ENCODE data around the gene TSPAN16. TPM values are rescaled to one million over a fixed set of nuclear protein-coding genes. Genes with fewer than 3 reads are reported as not detected.
"Not testable (repeated sequence)": the region's sequence is repeated elsewhere in the genome, so short reads cannot be mapped to it uniquely, and the experiment has no call there.

The TSPAN16 gene
- total RNA-seq, 1 experiment from 2014 or later, result not detected

DNA sequence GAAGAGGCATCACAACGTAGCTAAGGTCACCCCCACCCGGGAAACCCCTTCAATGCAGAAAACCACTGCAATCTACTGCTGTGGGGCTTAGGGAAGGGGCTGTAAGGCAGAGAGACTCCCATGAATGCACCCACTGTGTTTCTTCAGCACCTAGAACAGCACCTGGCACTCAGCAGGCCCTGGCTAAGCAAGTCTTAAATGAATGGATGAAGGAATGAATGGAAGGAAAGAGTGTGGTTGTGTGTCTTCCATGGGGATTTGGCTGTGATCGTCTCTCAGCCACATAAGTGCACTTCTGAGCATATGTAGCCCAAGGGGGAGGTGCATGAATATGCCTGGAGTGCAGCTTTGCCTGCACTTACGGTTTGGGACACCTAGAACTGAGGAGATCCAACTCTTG is 53.2 kb downstream of the TSPAN16 start:
- no peak for DNase-seq (ENCODE audit: low spot score)
- no peak for TF ChIP-seq EZH2 (IDR thresholded peaks at IDR 0.05; ENCODE audit: borderline replicate concordance, low read depth, low read length, poor library complexity, severe bottlenecking)
- no peak for TF ChIP-seq CTCF (conservative IDR thresholded peaks at IDR 0.05; ENCODE audit: low read depth, low read length)
- H3K27ac ChIP-seq (ENCODE audit: low read depth, low read length, poor library complexity, severe bottlenecking), result no peak overlapping the region
- H3K4me3 ChIP-seq (ENCODE audit: low read depth, low read length, poor library complexity, severe bottlenecking), result no peak overlapping the region
- no TSS peak for BruUV-seq (replicated peaks)
- peaks cover 11% of the 10 kb centered on the region for H3K4me1 ChIP-seq (ENCODE audit: insufficient read depth, low read length, poor library complexity, severe bottlenecking)
- intact Hi-C loops (cut with micrococcal nuclease; ENCODE audit: unreplicated experiment), result no loop called here
- ChIA-PET CTCF (no interaction called here), POLR2A (ENCODE audit: low non-redundant PET) (no interaction called here)
- no peaks in the 10 kb centered on the region for H3K9me3 ChIP-seq (ENCODE audit: low read depth, low read length, poor library complexity, severe bottlenecking)
- H3K36me3 ChIP-seq (ENCODE audit: insufficient read depth, low read length, poor library complexity, severe bottlenecking), result no peaks in the 10 kb centered on the region
- H3K27me3 ChIP-seq (replicated peaks; ENCODE audit: insufficient read depth, low read depth, low read length, poor library complexity), result no peaks in the 10 kb centered on the region

GRCh38 chr19:11354102-11354501 is 58.1 kb downstream of the TSPAN16 start:
- H3K36me3 ChIP-seq (ENCODE audit: insufficient read depth, low read length, poor library complexity, severe bottlenecking); DNase-seq (ENCODE audit: low spot score); H3K4me1 ChIP-seq (ENCODE audit: insufficient read depth, low read length, poor library complexity, severe bottlenecking); CTCF ChIA-PET; BruUV-seq (replicated peaks); intact Hi-C loops (cut with micrococcal nuclease; ENCODE audit: unreplicated experiment); H3K4me3 ChIP-seq (ENCODE audit: low read depth, low read length, poor library complexity, severe bottlenecking); H3K27me3 ChIP-seq (replicated peaks; ENCODE audit: insufficient read depth, low read depth, low read length, poor library complexity); H3K27ac ChIP-seq (ENCODE audit: low read depth, low read length, poor library complexity, severe bottlenecking); POLR2A ChIA-PET (ENCODE audit: low non-redundant PET); H3K9me3 ChIP-seq (ENCODE audit: low read depth, low read length, poor library complexity, severe bottlenecking): not testable (repeated sequence)

DNA sequence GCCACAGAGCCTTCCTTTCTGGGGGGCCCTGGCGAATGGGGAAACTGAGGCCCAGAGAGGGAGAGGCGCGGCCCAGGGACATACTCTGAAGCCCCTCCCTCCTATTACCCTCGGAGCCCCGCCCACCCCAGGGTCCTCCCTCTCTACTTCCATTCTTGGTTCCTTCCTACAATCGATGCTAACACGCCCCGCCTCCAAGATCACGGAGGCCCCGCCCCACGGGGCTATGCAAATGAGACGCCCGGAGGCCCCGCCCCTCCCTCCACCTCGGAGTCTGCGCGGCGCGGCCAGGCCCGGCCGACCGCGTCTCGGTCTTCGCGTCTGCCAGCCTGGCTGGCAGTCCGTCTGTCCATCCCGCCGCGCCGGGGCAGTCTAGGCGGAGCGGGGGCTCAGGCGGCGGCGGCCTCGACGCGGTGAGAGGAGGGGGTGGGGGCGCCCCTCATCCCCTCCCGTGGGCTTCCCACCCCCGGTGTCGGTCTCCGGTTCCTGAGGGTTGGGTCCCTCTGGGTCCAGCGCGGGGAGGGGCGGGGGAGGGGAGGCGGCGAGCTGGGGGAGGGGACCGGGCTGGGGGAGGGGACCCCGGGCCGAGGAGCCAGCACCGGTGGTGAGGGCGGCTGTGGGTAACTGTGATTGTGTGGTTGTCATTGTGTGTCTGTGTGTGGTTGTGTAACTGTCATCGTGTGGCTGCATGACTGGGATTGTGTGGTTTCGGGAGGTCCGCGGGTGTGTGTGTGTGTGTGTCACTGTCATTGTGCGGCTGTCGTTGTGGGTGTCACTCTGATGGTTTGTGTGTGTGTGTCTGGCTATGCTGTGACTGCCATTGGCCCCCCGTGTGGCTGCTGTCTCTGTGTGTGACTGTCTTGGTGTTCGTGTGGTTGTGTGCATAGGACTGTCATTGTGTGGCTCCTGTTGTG is 59.5 kb downstream of the TSPAN16 start, which contains the start of gene PLPPR2:
TSS of gene PLPPR2 (plus strand) at position 273 of the 914 bp plus-strand sequence. CDS start 2,242 bp downstream, outside the sequence.
- intact Hi-C loops (cut with micrococcal nuclease; ENCODE audit: unreplicated experiment), result no loop called here

More for the DNA sequence above, 59.5 kb downstream of the TSPAN16 start, which contains the start of gene PLPPR2:
- peak within 1 kb of the TSS; percentile 63 for H3K4me3 ChIP-seq (ENCODE audit: low read depth, low read length, poor library complexity, severe bottlenecking)
- H3K9me3 ChIP-seq (ENCODE audit: low read depth, low read length, poor library complexity, severe bottlenecking), result no peaks in the 10 kb centered on the region
- H3K4me1 ChIP-seq (ENCODE audit: insufficient read depth, low read length, poor library complexity, severe bottlenecking), result no peaks in the 10 kb centered on the region
- TF ChIP-seq CTCF (conservative IDR thresholded peaks at IDR 0.05; ENCODE audit: low read depth, low read length) (no peak), EZH2 (IDR thresholded peaks at IDR 0.05; ENCODE audit: borderline replicate concordance, low read depth, low read length, poor library complexity, severe bottlenecking) (no peak)
- H3K27ac ChIP-seq (ENCODE audit: low read depth, low read length, poor library complexity, severe bottlenecking), result peak within 1 kb of the TSS; percentile 47
- CTCF ChIA-PET, result no interaction called here
- DNase-seq (ENCODE audit: low spot score), result peak; percentile 95
- POLR2A ChIA-PET (ENCODE audit: low non-redundant PET), result no interaction called here
- H3K36me3 ChIP-seq (ENCODE audit: insufficient read depth, low read length, poor library complexity, severe bottlenecking), result no peaks in the 10 kb centered on the region
- BruUV-seq (replicated peaks), result TSS peak; percentile 52
- H3K27me3 ChIP-seq (replicated peaks; ENCODE audit: insufficient read depth, low read depth, low read length, poor library complexity), result no peaks in the 10 kb centered on the region
